Measurements from ENCODE around the gene GADD45GIP1. TPM values are rescaled to one million over a fixed set of nuclear protein-coding genes. Genes with fewer than 3 reads are reported as not detected.

Gene GADD45GIP1
- polyA plus RNA-seq, 1 of the 3 experiments (the other 2 are of a cell fraction) = 91.8 TPM

GRCh38 chr19:13002166-13002898 lies 45.3 kb upstream of the GADD45GIP1 start:
- peak; percentile 41 for DNase-seq
- H3K9ac ChIP-seq = no peak overlapping the region
- POLR2A ChIA-PET = no interaction called here
- H3K79me2 ChIP-seq (ENCODE audit: insufficient read depth) = peaks cover 36% of the 10 kb centered on the region
- CTCF ChIA-PET = interaction anchor here (0.8 to 4.0 kb wide), 9 partner anchors 12 to 91 kb away, joined by 3 to 14 read pairs (median 4); no protein-coding TSS in a partner anchor
- no peak overlapping the region for H2AFZ ChIP-seq (ENCODE audit: low read depth)
- TF ChIP-seq EP300 (IDR thresholded peaks at IDR 0.05; ENCODE audit: borderline replicate concordance in 1 of 2, low read depth in 1 of 2, low read length in 1 of 2) (no peak), FOXM1 (IDR thresholded peaks at IDR 0.05; ENCODE audit: low read depth) (no peak), MEF2A (IDR thresholded peaks at IDR 0.05; ENCODE audit: borderline replicate concordance, low read depth) (no peak), RCOR1 (IDR thresholded peaks at IDR 0.05; ENCODE audit: low read length) (no peak), POLR2AphosphoS5 (IDR thresholded peaks at IDR 0.05; ENCODE audit: low read depth, low read length) (no peak), NRF1 (IDR thresholded peaks at IDR 0.05; ENCODE audit: low read depth, low read length) (no peak), RXRA (IDR thresholded peaks at IDR 0.05; ENCODE audit: borderline replicate concordance, low read depth) (no peak), EZH2phosphoT487 (IDR thresholded peaks at IDR 0.05; ENCODE audit: borderline replicate concordance, low read depth) (no peak), RAD21 (IDR thresholded peaks at IDR 0.05; ENCODE audit: low read length) (no peak)
- TF ChIP-seq, protein P1, sequence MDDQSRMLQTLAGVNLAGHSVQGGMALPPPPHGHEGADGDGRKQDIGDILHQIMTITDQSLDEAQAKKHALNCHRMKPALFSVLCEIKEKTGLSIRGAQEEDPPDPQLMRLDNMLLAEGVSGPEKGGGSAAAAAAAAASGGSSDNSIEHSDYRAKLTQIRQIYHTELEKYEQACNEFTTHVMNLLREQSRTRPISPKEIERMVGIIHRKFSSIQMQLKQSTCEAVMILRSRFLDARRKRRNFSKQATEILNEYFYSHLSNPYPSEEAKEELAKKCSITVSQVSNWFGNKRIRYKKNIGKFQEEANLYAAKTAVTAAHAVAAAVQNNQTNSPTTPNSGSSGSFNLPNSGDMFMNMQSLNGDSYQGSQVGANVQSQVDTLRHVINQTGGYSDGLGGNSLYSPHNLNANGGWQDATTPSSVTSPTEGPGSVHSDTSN (IDR thresholded peaks at IDR 0.05) = no peak
- no peaks in the 10 kb centered on the region for H3K36me3 ChIP-seq (replicated peaks in 1 of 2; ENCODE audit: control insufficient read depth in 1 of 2, insufficient read depth in 2 of 2, low read length in 1 of 2)
- no peaks in the 10 kb centered on the region for H3K27me3 ChIP-seq (ENCODE audit: insufficient read depth)
- H3K4me2 ChIP-seq = no peak overlapping the region
- no peaks in the 10 kb centered on the region for H3K9me3 ChIP-seq
- H3K9me2 ChIP-seq = no peaks in the 10 kb centered on the region
- no peak overlapping the region for H3K27ac ChIP-seq (ENCODE audit: low read depth in 2 of 2, low read length in 1 of 2)
- WGBS (ENCODE audit: low lambda C conversion rate) = 80% methylated on average over 11 of the region's 29 CpGs
- no peaks in the 10 kb centered on the region for H3F3A ChIP-seq (replicated peaks; ENCODE audit: insufficient read depth)
- H3K4me1 ChIP-seq (ENCODE audit: control insufficient read depth in 1 of 2, insufficient read depth in 2 of 2, low read depth in 1 of 2, low read length in 1 of 2) = peaks cover 0 to under 1% of the 10 kb centered on the region in 2 experiments; a peak in 1 of 4 replicates
- H3K4me3 ChIP-seq (ENCODE audit: low read depth in 2 of 2, low read length in 1 of 2) = no peak overlapping the region
- peaks cover 9% of the 10 kb centered on the region; the same call in 1 of the 2 replicates for H4K20me1 ChIP-seq (ENCODE audit: insufficient read depth)

DNA sequence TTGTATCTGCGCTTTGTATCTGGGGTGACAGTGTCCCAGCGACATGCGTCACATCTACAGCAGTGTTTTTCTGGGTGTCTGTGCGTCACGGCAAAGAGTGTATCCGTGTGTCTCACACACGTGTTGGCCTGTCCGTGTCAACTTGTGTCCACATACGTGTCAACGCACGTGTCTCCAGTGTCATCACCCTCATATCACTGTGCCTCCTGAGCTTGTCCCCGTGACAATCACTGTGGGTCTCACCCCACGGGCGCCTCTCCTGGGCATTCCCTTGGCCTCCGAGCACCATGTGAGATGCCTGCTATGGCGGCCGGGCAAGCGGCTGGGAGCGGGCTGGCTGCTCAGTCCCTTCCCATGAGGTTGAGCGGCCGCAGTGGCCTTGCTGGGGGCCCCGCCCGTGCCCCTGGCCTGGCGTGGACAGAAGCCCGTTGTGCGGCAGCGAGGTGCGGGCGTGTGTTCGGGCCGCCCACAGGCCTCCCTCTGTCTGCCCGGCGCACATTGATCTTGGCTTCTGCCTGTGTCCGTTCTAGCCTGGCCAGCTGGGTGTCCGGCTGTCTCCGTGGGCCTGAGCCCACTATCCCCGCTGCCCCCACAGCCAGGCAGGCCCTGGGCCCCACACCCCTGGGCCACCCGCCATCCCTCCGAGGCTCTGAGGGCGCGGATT lies 44.6 kb upstream of the GADD45GIP1 start:
- H3K4me1 ChIP-seq (ENCODE audit: control insufficient read depth in 1 of 2, insufficient read depth in 2 of 2, low read depth in 1 of 2, low read length in 1 of 2) = peaks cover 0 to 7% of the 10 kb centered on the region in 2 experiments; a peak in 1 of 4 replicates
- H3K36me3 ChIP-seq (replicated peaks in 1 of 2; ENCODE audit: control insufficient read depth in 1 of 2, insufficient read depth in 2 of 2, low read length in 1 of 2) = no peaks in the 10 kb centered on the region
- H3K9me2 ChIP-seq = no peaks in the 10 kb centered on the region
- ChIA-PET POLR2A (no interaction called here), CTCF (interaction anchor here (1.2 to 2.9 kb wide), 4 partner anchors 18 to 92 kb away, joined by 3 to 10 read pairs (median 7); no protein-coding TSS in a partner anchor)
- WGBS (ENCODE audit: low lambda C conversion rate) = 96% methylated on average over 41 of the region's 41 CpGs
- DNase-seq = no peak
- no peak overlapping the region for H2AFZ ChIP-seq (ENCODE audit: low read depth)
- no peaks in the 10 kb centered on the region for H3K27me3 ChIP-seq (ENCODE audit: insufficient read depth)
- H3K4me3 ChIP-seq (ENCODE audit: low read depth in 2 of 2, low read length in 1 of 2) = no peak overlapping the region
- H3K27ac ChIP-seq (ENCODE audit: low read depth in 2 of 2, low read length in 1 of 2) = no peak overlapping the region
- H4K20me1 ChIP-seq (ENCODE audit: insufficient read depth) = peaks cover 9% of the 10 kb centered on the region; the same call in 1 of the 2 replicates
- H3K79me2 ChIP-seq (ENCODE audit: insufficient read depth) = peaks cover 43% of the 10 kb centered on the region
- H3K9ac ChIP-seq = no peak overlapping the region
- TF ChIP-seq EP300 (IDR thresholded peaks at IDR 0.05; ENCODE audit: borderline replicate concordance in 1 of 2, low read depth in 1 of 2, low read length in 1 of 2) (no peak), EZH2phosphoT487 (IDR thresholded peaks at IDR 0.05; ENCODE audit: borderline replicate concordance, low read depth) (no peak)
- TF ChIP-seq, protein P2, sequence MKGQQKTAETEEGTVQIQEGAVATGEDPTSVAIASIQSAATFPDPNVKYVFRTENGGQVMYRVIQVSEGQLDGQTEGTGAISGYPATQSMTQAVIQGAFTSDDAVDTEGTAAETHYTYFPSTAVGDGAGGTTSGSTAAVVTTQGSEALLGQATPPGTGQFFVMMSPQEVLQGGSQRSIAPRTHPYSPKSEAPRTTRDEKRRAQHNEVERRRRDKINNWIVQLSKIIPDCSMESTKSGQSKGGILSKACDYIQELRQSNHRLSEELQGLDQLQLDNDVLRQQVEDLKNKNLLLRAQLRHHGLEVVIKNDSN (IDR thresholded peaks at IDR 0.05; ENCODE audit: borderline replicate concordance, low read depth) = no peak
- no peaks in the 10 kb centered on the region for H3F3A ChIP-seq (replicated peaks; ENCODE audit: insufficient read depth)
- H3K4me2 ChIP-seq = no peak overlapping the region
- no peaks in the 10 kb centered on the region for H3K9me3 ChIP-seq
